Measurements from ENCODE around the gene DNASE1L3. TPM values are rescaled to one million over a fixed set of nuclear protein-coding genes. Genes with fewer than 3 reads are reported as not detected.

Gene DNASE1L3
- total and polyA plus RNA-seq, 2 experiments from 2014 or later, result not detected

- TF ChIP-seq EZH2phosphoT487 (IDR thresholded peaks at IDR 0.05; ENCODE audit: unreplicated experiment) (no peak), CTCF (conservative IDR thresholded peaks at IDR 0.05; ENCODE audit: low read depth in 2 of 2) (no peak), ZNF331 (CRISPR knock-in tag; IDR thresholded peaks at IDR 0.05; ENCODE audit: low read depth) (no peak)
These were observed 49.1 kb downstream of the DNASE1L3 start (continued) for GRCh38 chr3:58161435-58162398.

GRCh38 chr3:58160399-58160798 is 50.4 kb downstream of the DNASE1L3 start:
- Histone ChIP-seq H3K79me2 (replicated peaks; ENCODE audit: insufficient read depth) (no peaks in the 10 kb centered on the region), H2AFZ (no peak overlapping the region), H3F3A (replicated peaks; ENCODE audit: low read depth) (no peaks in the 10 kb centered on the region), H3K9me2 (ENCODE audit: insufficient read depth) (no peaks in the 10 kb centered on the region), H3K4me2 (no peak overlapping the region), H3K27ac (ENCODE audit: low read depth) (no peak overlapping the region), H3K27me3 (ENCODE audit: insufficient read depth) (no peaks in the 10 kb centered on the region), H3K4me1 (ENCODE audit: insufficient read depth) (no peaks in the 10 kb centered on the region; the same call in none of the 2 replicates), H3K4me3 (no peak overlapping the region), H3K36me3 (ENCODE audit: insufficient read depth) (peaks cover 56% of the 10 kb centered on the region), H4K20me1 (replicated peaks; ENCODE audit: insufficient read depth) (0 out of 2 replicates have a peak, but pooled peaks cover 3% of the 10 kb centered on the region)
- H3K27me3 Mint-ChIP-seq (ENCODE audit: insufficient read depth, low read depth, poor library complexity), result peaks cover 12% of the 10 kb centered on the region
- no peak overlapping the region for H3K4me3 Mint-ChIP-seq
- H3K27ac Mint-ChIP-seq, result no peak overlapping the region
- ATAC-seq, result no peak
- H3K9me3 Mint-ChIP-seq, result no peaks in the 10 kb centered on the region
- peaks cover 39% of the 10 kb centered on the region for H3K36me3 Mint-ChIP-seq (ENCODE audit: low read depth)
- no peak for DNase-seq (ENCODE audit: low spot score)
- H3K4me1 Mint-ChIP-seq, result no peaks in the 10 kb centered on the region
- no peak for TF ChIP-seq EZH2phosphoT487 (IDR thresholded peaks at IDR 0.05; ENCODE audit: unreplicated experiment)
- TF ChIP-seq ZNF462 (CRISPR knock-in tag; IDR thresholded peaks at IDR 0.05), result no peak
- TF ChIP-seq REST (IDR thresholded peaks at IDR 0.05; ENCODE audit: unreplicated experiment), result no peak
- TF ChIP-seq EZH2 (IDR thresholded peaks at IDR 0.05; ENCODE audit: low read depth, unreplicated experiment), result no peak
- TF ChIP-seq ETS1 (IDR thresholded peaks at IDR 0.05), result no peak
- no peak for TF ChIP-seq ZNF331 (CRISPR knock-in tag; IDR thresholded peaks at IDR 0.05; ENCODE audit: low read depth)

Data from GM23338 (cell line).